ENCODE data around the gene CCM2L. TPM values are rescaled to one million over a fixed set of nuclear protein-coding genes. Genes with fewer than 3 reads are reported as not detected.

CCM2L gene
- polyA plus RNA-seq, 1 of the 3 experiments (the other 2 are of a cell fraction): not detected

GRCh38 chr20:32040142-32040953, 30.1 kb downstream of the CCM2L start:
- POLR2A ChIA-PET: no interaction called here
- Histone ChIP-seq H3K79me2 (ENCODE audit: insufficient read depth) (no peaks in the 10 kb centered on the region), H4K20me1 (ENCODE audit: insufficient read depth) (no peaks in the 10 kb centered on the region), H3K9ac (no peak overlapping the region), H3K27me3 (ENCODE audit: insufficient read depth) (peaks cover 38% of the 10 kb centered on the region), H3K9me2 (no peaks in the 10 kb centered on the region), H3K9me3 (no peaks in the 10 kb centered on the region), H3K4me2 (no peak overlapping the region), H3K4me1 (ENCODE audit: control insufficient read depth in 1 of 2, insufficient read depth in 2 of 2, low read depth in 1 of 2, low read length in 1 of 2) (no peaks in the 10 kb centered on the region; a peak in 1 of 4 replicates), H3K36me3 (replicated peaks in 1 of 2; ENCODE audit: control insufficient read depth in 1 of 2, insufficient read depth in 2 of 2, low read length in 1 of 2) (no peaks in the 10 kb centered on the region), H3K27ac (ENCODE audit: low read depth in 2 of 2, low read length in 1 of 2) (no peak overlapping the region), H2AFZ (ENCODE audit: low read depth) (no peak overlapping the region), H3K4me3 (ENCODE audit: low read depth in 2 of 2, low read length in 1 of 2) (no peak overlapping the region), H3F3A (replicated peaks; ENCODE audit: insufficient read depth) (peaks cover 4% of the 10 kb centered on the region)
- 42% methylated on average over 8 of the region's 10 CpGs for WGBS (ENCODE audit: low lambda C conversion rate)
- TF ChIP-seq USF2 (IDR thresholded peaks at IDR 0.05; ENCODE audit: borderline replicate concordance, low read depth, low read length) (no peak), PBX3 (IDR thresholded peaks at IDR 0.05) (no peak), TCF12 (IDR thresholded peaks at IDR 0.05) (no peak), RCOR1 (IDR thresholded peaks at IDR 0.05; ENCODE audit: low read length) (no peak), FOXM1 (IDR thresholded peaks at IDR 0.05; ENCODE audit: low read depth) (no peak), IRF3 (IDR thresholded peaks at IDR 0.05; ENCODE audit: low read depth, low read length) (no peak), SIN3A (IDR thresholded peaks at IDR 0.05; ENCODE audit: borderline replicate concordance, low read depth, low read length) (no peak), RFX5 (IDR thresholded peaks at IDR 0.05; ENCODE audit: low read length) (no peak), RAD21 (IDR thresholded peaks at IDR 0.05; ENCODE audit: low read length) (no peak), CHD2 (IDR thresholded peaks at IDR 0.05; ENCODE audit: low read length, partially characterized antibody) (no peak), POLR2AphosphoS5 (IDR thresholded peaks at IDR 0.05; ENCODE audit: low read depth, low read length) (no peak), MXI1 (IDR thresholded peaks at IDR 0.05; ENCODE audit: low read depth, low read length) (no peak), NFIC (IDR thresholded peaks at IDR 0.05; ENCODE audit: borderline replicate concordance) (no peak), GABPA (IDR thresholded peaks at IDR 0.05; ENCODE audit: low read depth) (no peak)
- no peak for DNase-seq
- CTCF ChIA-PET: interaction anchor here (0.5 to 4.2 kb wide), 4 partner anchors 9 to 188 kb away, joined by 3 to 58 read pairs (median 3); no protein-coding TSS in a partner anchor

- H3K9me3 ChIP-seq: no peaks in the 10 kb centered on the region
- no peak overlapping the region for H2AFZ ChIP-seq (ENCODE audit: low read depth)
- peaks cover 47% of the 10 kb centered on the region for H3K27me3 ChIP-seq (ENCODE audit: insufficient read depth)
- H3K27ac ChIP-seq (ENCODE audit: low read depth in 2 of 2, low read length in 1 of 2): no peak overlapping the region
- no peak for DNase-seq
- ChIA-PET POLR2A (no interaction called here), CTCF (interaction anchor here (1.0 kb wide), 1 partner anchor 14 kb away, joined by 3 read pairs; no protein-coding TSS in a partner anchor)
- H3K4me1 ChIP-seq (ENCODE audit: control insufficient read depth in 1 of 2, insufficient read depth in 2 of 2, low read depth in 1 of 2, low read length in 1 of 2): no peaks in the 10 kb centered on the region
- H3K9me2 ChIP-seq: no peaks in the 10 kb centered on the region
- H3K79me2 ChIP-seq (ENCODE audit: insufficient read depth): no peaks in the 10 kb centered on the region
- H3K4me2 ChIP-seq: no peak overlapping the region
- H3F3A ChIP-seq (replicated peaks; ENCODE audit: insufficient read depth): no peaks in the 10 kb centered on the region
- whole genome bisulfite sequencing (ENCODE audit: low lambda C conversion rate): 62% methylated on average over 3 of the region's 3 CpGs
- H3K36me3 ChIP-seq (replicated peaks in 1 of 2; ENCODE audit: control insufficient read depth in 1 of 2, insufficient read depth in 2 of 2, low read length in 1 of 2): no peaks in the 10 kb centered on the region
- no peak overlapping the region for H3K4me3 ChIP-seq (ENCODE audit: low read depth in 2 of 2, low read length in 1 of 2)
- H4K20me1 ChIP-seq (ENCODE audit: insufficient read depth): no peaks in the 10 kb centered on the region
- H3K9ac ChIP-seq: no peak overlapping the region
- no peak for TF ChIP-seq POLR2AphosphoS5 (IDR thresholded peaks at IDR 0.05; ENCODE audit: low read depth, low read length)
- no peak for TF ChIP-seq CHD2 (IDR thresholded peaks at IDR 0.05; ENCODE audit: low read length, partially characterized antibody)
- TF ChIP-seq USF2 (IDR thresholded peaks at IDR 0.05; ENCODE audit: borderline replicate concordance, low read depth, low read length): no peak
- no peak for TF ChIP-seq NRF1 (IDR thresholded peaks at IDR 0.05; ENCODE audit: low read depth, low read length)
- TF ChIP-seq REST (IDR thresholded peaks at IDR 0.05; ENCODE audit: low read depth, low read length): no peak
- no peak for TF ChIP-seq RAD21 (IDR thresholded peaks at IDR 0.05; ENCODE audit: low read length)
- no peak for TF ChIP-seq EZH2phosphoT487 (IDR thresholded peaks at IDR 0.05; ENCODE audit: borderline replicate concordance, low read depth)
- no peak for TF ChIP-seq ELF1 (IDR thresholded peaks at IDR 0.05)
- TF ChIP-seq RXRA (IDR thresholded peaks at IDR 0.05; ENCODE audit: borderline replicate concordance, low read depth): no peak
Observed at GRCh38 chr20:32045999-32046398, 35.8 kb downstream of the CCM2L start.

Measured in SK-N-SH (cell line).